SK-N-SH (cell line): ENCODE measurements around the gene FCRL2.

Experiments used
- ELF1 ChIP-seq: IDR thresholded peaks from 2 replicates; pipeline ENCODE4 v1.4.0; 2012
- EP300 ChIP-seq, 2 experiments: IDR thresholded peaks; 2 replicates each; pipeline versions ENCODE4 v1.4.0 to v1.6.1; 2012; ENCODE audit warnings: borderline replicate concordance in 1 of 2, low read depth in 1 of 2, low read length in 1 of 2
- GATA2 ChIP-seq: sonication (generic); formaldehyde crosslinking; IDR thresholded peaks from 2 replicates; pipeline ENCODE4 v1.5.0; 2020; ENCODE audit warnings: mild to moderate bottlenecking, missing genetic modification reagents
- RFX5 ChIP-seq: IDR thresholded peaks from 2 replicates; pipeline ENCODE4 v1.6.1; 2012; ENCODE audit warnings: mild to moderate bottlenecking, improper control_type of control experiment, low read length
- SIN3A ChIP-seq: IDR thresholded peaks from 2 replicates; pipeline ENCODE4 v1.6.1; 2012; ENCODE audit warnings: low read depth, mild to moderate bottlenecking, low read length, moderate library complexity, borderline replicate concordance
- SMC3 ChIP-seq: IDR thresholded peaks from 2 replicates; pipeline ENCODE4 v1.6.1; 2012; ENCODE audit warnings: low read depth, low read length, improper control_type of control experiment
- TF ChIP-seq, protein P1 (sequence below): fragments of 200-600 bp; sonication (generic); IDR thresholded peaks from 2 replicates; pipeline ENCODE4 v1.6.1; 2017; ENCODE audit warnings: antibody characterized with exemption, mild to moderate bottlenecking, moderate library complexity
- TF ChIP-seq, protein P2 (sequence below): IDR thresholded peaks from 2 replicates; pipeline ENCODE4 v1.6.1; 2012; ENCODE audit warnings: mild to moderate bottlenecking, low read depth, low read length, moderate library complexity
- TF ChIP-seq, protein P3 (sequence below): IDR thresholded peaks from 2 replicates; pipeline ENCODE4 v1.4.0; 2012; ENCODE audit warnings: low read depth, borderline replicate concordance
- TF ChIP-seq, protein P4 (sequence below): fragments of 150-350 bp; IDR thresholded peaks from 2 replicates; pipeline ENCODE4 v1.6.1; 2017; ENCODE audit warnings: antibody characterized with exemption, low read length, low read depth, borderline replicate concordance

DNA sequence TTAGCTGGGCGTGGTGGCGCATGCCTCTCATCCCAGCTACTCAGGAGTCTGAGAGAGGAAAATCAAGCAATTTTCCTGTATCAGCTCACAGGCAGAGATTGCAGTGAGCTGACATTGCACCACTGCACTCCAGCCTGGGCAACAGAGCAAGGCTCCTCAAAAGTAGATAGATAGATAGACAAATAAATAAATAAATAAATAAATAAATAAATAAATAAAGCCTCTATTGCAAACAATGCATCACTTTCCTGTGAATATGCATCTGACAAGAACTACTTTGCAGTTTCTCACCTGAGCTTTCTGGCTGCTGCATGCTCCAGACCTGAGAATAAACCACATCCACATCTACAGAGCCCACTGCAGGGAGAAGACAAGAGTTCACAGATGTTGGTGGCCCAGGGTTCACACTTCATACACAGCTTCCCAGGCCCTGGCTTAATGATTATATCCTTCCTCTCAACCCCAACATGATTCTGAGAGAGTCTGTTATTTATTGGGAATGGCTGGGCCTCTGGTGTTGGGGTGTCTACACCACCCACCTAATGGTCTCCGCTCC, 28.6 kb downstream of the FCRL2 start:
- TF ChIP-seq GATA2 (CRISPR knock-in tag) (no peak), SIN3A (no peak), EP300 (IDR thresholded peaks at IDR 0.05; ENCODE audit: borderline replicate concordance in 1 of 2, low read depth in 1 of 2, low read length in 1 of 2) (no peak), RFX5 (no peak), ELF1 (no peak), SMC3 (no peak)
- TF ChIP-seq, protein P1, sequence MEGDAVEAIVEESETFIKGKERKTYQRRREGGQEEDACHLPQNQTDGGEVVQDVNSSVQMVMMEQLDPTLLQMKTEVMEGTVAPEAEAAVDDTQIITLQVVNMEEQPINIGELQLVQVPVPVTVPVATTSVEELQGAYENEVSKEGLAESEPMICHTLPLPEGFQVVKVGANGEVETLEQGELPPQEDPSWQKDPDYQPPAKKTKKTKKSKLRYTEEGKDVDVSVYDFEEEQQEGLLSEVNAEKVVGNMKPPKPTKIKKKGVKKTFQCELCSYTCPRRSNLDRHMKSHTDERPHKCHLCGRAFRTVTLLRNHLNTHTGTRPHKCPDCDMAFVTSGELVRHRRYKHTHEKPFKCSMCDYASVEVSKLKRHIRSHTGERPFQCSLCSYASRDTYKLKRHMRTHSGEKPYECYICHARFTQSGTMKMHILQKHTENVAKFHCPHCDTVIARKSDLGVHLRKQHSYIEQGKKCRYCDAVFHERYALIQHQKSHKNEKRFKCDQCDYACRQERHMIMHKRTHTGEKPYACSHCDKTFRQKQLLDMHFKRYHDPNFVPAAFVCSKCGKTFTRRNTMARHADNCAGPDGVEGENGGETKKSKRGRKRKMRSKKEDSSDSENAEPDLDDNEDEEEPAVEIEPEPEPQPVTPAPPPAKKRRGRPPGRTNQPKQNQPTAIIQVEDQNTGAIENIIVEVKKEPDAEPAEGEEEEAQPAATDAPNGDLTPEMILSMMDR, result no peak
- TF ChIP-seq, protein P2, sequence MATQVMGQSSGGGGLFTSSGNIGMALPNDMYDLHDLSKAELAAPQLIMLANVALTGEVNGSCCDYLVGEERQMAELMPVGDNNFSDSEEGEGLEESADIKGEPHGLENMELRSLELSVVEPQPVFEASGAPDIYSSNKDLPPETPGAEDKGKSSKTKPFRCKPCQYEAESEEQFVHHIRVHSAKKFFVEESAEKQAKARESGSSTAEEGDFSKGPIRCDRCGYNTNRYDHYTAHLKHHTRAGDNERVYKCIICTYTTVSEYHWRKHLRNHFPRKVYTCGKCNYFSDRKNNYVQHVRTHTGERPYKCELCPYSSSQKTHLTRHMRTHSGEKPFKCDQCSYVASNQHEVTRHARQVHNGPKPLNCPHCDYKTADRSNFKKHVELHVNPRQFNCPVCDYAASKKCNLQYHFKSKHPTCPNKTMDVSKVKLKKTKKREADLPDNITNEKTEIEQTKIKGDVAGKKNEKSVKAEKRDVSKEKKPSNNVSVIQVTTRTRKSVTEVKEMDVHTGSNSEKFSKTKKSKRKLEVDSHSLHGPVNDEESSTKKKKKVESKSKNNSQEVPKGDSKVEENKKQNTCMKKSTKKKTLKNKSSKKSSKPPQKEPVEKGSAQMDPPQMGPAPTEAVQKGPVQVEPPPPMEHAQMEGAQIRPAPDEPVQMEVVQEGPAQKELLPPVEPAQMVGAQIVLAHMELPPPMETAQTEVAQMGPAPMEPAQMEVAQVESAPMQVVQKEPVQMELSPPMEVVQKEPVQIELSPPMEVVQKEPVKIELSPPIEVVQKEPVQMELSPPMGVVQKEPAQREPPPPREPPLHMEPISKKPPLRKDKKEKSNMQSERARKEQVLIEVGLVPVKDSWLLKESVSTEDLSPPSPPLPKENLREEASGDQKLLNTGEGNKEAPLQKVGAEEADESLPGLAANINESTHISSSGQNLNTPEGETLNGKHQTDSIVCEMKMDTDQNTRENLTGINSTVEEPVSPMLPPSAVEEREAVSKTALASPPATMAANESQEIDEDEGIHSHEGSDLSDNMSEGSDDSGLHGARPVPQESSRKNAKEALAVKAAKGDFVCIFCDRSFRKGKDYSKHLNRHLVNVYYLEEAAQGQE, result no peak
- TF ChIP-seq, protein P3, sequence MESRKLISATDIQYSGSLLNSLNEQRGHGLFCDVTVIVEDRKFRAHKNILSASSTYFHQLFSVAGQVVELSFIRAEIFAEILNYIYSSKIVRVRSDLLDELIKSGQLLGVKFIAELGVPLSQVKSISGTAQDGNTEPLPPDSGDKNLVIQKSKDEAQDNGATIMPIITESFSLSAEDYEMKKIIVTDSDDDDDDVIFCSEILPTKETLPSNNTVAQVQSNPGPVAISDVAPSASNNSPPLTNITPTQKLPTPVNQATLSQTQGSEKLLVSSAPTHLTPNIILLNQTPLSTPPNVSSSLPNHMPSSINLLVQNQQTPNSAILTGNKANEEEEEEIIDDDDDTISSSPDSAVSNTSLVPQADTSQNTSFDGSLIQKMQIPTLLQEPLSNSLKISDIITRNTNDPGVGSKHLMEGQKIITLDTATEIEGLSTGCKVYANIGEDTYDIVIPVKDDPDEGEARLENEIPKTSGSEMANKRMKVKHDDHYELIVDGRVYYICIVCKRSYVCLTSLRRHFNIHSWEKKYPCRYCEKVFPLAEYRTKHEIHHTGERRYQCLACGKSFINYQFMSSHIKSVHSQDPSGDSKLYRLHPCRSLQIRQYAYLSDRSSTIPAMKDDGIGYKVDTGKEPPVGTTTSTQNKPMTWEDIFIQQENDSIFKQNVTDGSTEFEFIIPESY, result no peak
- TF ChIP-seq, protein P4, sequence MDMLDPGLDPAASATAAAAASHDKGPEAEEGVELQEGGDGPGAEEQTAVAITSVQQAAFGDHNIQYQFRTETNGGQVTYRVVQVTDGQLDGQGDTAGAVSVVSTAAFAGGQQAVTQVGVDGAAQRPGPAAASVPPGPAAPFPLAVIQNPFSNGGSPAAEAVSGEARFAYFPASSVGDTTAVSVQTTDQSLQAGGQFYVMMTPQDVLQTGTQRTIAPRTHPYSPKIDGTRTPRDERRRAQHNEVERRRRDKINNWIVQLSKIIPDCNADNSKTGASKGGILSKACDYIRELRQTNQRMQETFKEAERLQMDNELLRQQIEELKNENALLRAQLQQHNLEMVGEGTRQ, result no peak
